ENCODE data around the gene HDAC11. TPM values are rescaled to one million over a fixed set of nuclear protein-coding genes. Genes with fewer than 3 reads are reported as not detected.

Gene HDAC11
- total and polyA plus RNA-seq, 3 experiments from 2014 or later = 2.6 to 7.5 (median 3.2) TPM

DNA sequence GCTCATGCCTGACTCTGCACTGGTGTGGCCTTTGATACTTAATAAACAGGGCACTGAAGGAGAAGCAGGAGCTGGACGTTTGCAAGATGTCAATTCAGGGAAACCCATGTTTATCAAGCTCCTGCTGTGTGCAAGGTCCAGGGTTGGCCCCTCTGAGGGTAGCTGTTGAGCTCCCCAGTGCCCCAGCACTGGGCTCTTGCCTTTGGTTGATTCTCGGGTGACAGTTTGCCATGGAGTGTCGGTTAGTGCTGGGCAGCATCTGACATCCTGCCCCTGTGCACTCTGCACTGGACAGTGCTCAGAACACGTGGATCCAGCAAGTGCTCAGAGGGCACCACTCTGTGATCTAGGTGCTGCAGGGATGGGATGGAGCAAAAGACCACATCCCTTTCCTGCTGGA is 7.3 kb downstream of the HDAC11 start:
- no peaks in the 10 kb centered on the region for H3K36me3 ChIP-seq (ENCODE audit: insufficient read depth, low read length)
- ChIA-PET CTCF (interaction anchor here (0.9 to 1.4 kb wide), 2 partner anchors 9 to 160 kb away, joined by 3 to 6 read pairs; no protein-coding TSS in a partner anchor), POLR2A (no interaction called here)
- DNase-seq = no peak
- H3K27ac Mint-ChIP-seq = peak overlapping the region in 2 of 8 donors; percentile 29 to 47
- H3K27ac ChIP-seq (ENCODE audit: low read depth, low read length) = no peak overlapping the region
- peaks cover 0 to 4% (median 0%) of the 10 kb centered on the region in 5 donors for H3K9me3 Mint-ChIP-seq
- peaks cover 0 to 3% (median 2%) of the 10 kb centered on the region in 3 donors for H3K36me3 Mint-ChIP-seq
- H3K27me3 Mint-ChIP-seq = no peaks in the 10 kb centered on the region
- H3K4me1 ChIP-seq (ENCODE audit: insufficient read depth, low read length) = peaks cover 7% of the 10 kb centered on the region
- no peak overlapping the region for H3K4me3 ChIP-seq (ENCODE audit: low read length)
- peaks cover 6 to 20% (median 13%) of the 10 kb centered on the region in 3 donors for H3K4me1 Mint-ChIP-seq
- no peaks in the 10 kb centered on the region for H3K27me3 ChIP-seq (ENCODE audit: insufficient read depth, low read length, poor library complexity, severe bottlenecking)
- H3K4me3 Mint-ChIP-seq = no peak overlapping the region
- no peaks in the 10 kb centered on the region for H3K9me3 ChIP-seq (ENCODE audit: low read length)

DNA sequence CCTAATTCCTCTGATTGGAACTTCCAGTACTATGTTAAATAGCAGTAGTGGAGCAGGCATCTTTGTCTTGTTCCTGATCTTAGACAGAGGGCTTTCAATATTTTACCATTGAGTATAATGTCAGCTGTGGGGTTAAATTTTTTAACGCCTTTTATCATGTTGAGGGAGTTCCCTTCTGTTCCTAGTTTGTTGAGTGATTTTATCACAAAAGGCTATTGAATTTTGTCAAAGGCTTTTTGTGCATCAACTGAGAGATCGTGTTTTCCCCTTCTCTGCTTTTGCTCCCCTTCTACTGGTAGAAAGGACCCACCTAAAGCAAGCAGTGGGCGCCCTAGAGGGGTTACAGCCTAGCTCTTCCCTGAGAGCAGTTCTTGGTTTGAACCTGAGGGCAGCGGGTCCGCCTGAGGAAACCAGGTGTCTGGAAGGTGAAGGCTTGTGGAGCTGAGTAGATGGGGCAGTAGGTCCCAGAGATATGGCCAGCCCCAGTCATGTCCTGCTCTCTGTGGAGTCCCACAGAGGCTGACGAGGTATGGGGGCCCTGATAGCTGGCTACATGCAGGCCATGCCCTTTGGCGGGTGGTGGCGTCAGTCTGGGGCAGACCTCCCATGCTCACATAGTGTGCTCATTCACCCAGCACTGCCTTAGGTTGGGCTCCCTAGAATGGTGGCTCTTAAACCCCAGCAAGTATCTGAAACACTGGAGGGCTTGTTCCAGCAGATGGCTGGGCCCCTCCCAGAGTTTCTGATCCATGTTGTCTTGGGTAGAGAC is 11.3 kb downstream of the HDAC11 start:
- Mint-ChIP-seq H3K27me3 (peaks cover 0 to 1% of the 10 kb centered on the region in 2 donors), H3K27ac (peak overlapping the region in 1 of 8 donors; percentile 7), H3K4me1 (peaks cover 0 to 9% (median 8%) of the 10 kb centered on the region in 3 donors), H3K4me3 (no peak overlapping the region), H3K9me3 (peaks cover 0 to 4% (median 0%) of the 10 kb centered on the region in 5 donors), H3K36me3 (peaks cover 0 to 5% (median 2%) of the 10 kb centered on the region in 3 donors)
- no peak overlapping the region for H3K4me3 ChIP-seq (ENCODE audit: low read length)
- no peak overlapping the region for H3K27ac ChIP-seq (ENCODE audit: low read depth, low read length)
- H3K36me3 ChIP-seq (ENCODE audit: insufficient read depth, low read length) = no peaks in the 10 kb centered on the region
- POLR2A ChIA-PET = no interaction called here
- DNase-seq = peak in 1 of 5 donors; percentile 17
- CTCF ChIA-PET = interaction anchor here (1.4 to 2.3 kb wide), 2 partner anchors 157 to 160 kb away, joined by 3 to 5 read pairs; no protein-coding TSS in a partner anchor
- H3K27me3 ChIP-seq (ENCODE audit: insufficient read depth, low read length, poor library complexity, severe bottlenecking) = no peaks in the 10 kb centered on the region
- no peaks in the 10 kb centered on the region for H3K4me1 ChIP-seq (ENCODE audit: insufficient read depth, low read length)
- H3K9me3 ChIP-seq (ENCODE audit: low read length) = no peaks in the 10 kb centered on the region

DNA sequence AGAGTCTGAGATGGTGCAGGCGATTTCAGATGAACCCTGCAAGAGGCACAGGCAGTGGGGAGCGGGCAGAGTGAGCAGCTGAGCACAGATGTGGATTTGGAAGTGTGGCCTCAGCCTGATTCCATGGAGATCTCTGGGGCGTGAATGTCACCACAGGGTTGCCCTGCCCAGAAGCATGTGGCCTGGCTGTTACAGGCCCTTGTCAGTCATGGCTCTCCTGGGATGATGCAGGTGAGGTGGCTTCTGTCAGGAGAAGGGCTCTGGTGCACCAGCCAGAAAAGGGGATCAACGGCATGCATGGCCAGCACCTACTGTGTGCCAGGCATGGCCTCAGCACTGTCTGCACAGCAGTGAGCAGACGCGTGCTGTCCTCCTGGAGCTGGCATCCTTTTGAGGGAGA is 11.9 kb downstream of the HDAC11 start:
- DNase-seq = no peak
- no peaks in the 10 kb centered on the region for H3K36me3 ChIP-seq (ENCODE audit: insufficient read depth, low read length)
- ChIA-PET POLR2A (no interaction called here), CTCF (interaction anchor here (1.4 to 2.3 kb wide), 2 partner anchors 157 to 159 kb away, joined by 3 to 5 read pairs; no protein-coding TSS in a partner anchor)
- Mint-ChIP-seq H3K4me1 (peaks cover 0 to 9% (median 8%) of the 10 kb centered on the region in 3 donors), H3K27ac (peak overlapping the region in 1 of 8 donors; percentile 63), H3K4me3 (peak overlapping the region in 1 of 7 donors; percentile 5), H3K36me3 (peaks cover 0 to 5% (median 2%) of the 10 kb centered on the region in 3 donors), H3K9me3 (peaks cover 0 to 4% (median 0%) of the 10 kb centered on the region in 5 donors), H3K27me3 (peaks cover 0 to 1% of the 10 kb centered on the region in 2 donors)
- no peak overlapping the region for H3K4me3 ChIP-seq (ENCODE audit: low read length)
- no peak overlapping the region for H3K27ac ChIP-seq (ENCODE audit: low read depth, low read length)
- no peaks in the 10 kb centered on the region for H3K4me1 ChIP-seq (ENCODE audit: insufficient read depth, low read length)
- no peaks in the 10 kb centered on the region for H3K9me3 ChIP-seq (ENCODE audit: low read length)
- H3K27me3 ChIP-seq (ENCODE audit: insufficient read depth, low read length, poor library complexity, severe bottlenecking) = no peaks in the 10 kb centered on the region

DNA sequence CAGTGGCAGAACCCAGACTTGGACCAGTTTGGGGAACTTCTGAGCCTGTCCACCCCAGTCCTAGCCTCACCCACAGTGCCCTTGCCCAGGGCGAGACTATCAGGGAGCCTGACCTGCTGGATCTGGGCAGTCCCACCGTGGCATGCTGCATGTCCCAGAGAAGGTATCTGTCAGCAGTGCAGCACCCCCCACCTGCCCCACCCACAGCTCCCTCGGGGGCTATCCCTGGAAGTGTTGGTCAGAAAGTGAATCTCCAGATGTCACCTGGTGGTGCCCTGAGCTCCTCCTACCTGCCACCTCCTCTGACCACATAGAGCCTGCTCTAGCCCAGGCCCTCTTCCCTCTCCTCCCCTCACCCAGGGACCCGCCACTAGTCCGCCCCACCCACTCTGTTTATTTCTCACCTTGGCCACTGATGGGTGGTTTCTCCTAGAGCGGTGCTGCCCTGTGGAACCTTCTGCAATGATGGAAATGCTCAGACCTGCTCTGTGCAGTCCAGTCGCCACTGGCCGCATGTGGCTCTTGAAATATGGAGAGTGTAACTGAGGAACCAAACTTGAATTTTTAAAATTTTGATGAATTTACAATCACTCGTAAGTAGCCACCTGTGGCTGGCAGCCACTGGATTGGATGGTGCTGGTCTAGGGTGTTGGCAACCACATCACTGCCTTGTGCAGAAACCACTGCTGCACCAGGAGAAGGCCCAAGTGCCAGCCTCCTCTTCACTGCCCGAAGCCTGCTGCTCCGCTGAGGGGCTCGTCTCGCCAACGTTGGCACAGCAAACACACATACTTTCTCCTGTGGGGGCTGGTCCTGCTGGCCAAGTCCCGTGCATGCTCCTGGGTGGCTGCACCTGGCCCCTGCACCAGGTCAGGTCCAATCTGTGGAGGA is 13.1 kb downstream of the HDAC11 start:
- POLR2A ChIA-PET = no interaction called here
- Mint-ChIP-seq H3K27ac (peak overlapping the region in 2 of 8 donors; percentile 39 to 85), H3K4me3 (peak overlapping the region in 3 of 7 donors; percentile 11 to 61 (median 22)), H3K27me3 (peaks cover 0 to 1% of the 10 kb centered on the region in 2 donors), H3K36me3 (peaks cover 0 to 5% (median 2%) of the 10 kb centered on the region in 3 donors), H3K9me3 (peaks cover 0 to 4% (median 0%) of the 10 kb centered on the region in 5 donors), H3K4me1 (peaks cover 0 to 8% (median 6%) of the 10 kb centered on the region in 3 donors)
- H3K4me1 ChIP-seq (ENCODE audit: insufficient read depth, low read length) = no peaks in the 10 kb centered on the region
- no peaks in the 10 kb centered on the region for H3K9me3 ChIP-seq (ENCODE audit: low read length)
- no peaks in the 10 kb centered on the region for H3K36me3 ChIP-seq (ENCODE audit: insufficient read depth, low read length)
- CTCF ChIA-PET = no interaction called here
- no peak overlapping the region for H3K4me3 ChIP-seq (ENCODE audit: low read length)
- DNase-seq = peak in 1 of 5 donors; percentile 38
- H3K27ac ChIP-seq (ENCODE audit: low read depth, low read length) = no peak overlapping the region
- H3K27me3 ChIP-seq (ENCODE audit: insufficient read depth, low read length, poor library complexity, severe bottlenecking) = no peaks in the 10 kb centered on the region

DNA sequence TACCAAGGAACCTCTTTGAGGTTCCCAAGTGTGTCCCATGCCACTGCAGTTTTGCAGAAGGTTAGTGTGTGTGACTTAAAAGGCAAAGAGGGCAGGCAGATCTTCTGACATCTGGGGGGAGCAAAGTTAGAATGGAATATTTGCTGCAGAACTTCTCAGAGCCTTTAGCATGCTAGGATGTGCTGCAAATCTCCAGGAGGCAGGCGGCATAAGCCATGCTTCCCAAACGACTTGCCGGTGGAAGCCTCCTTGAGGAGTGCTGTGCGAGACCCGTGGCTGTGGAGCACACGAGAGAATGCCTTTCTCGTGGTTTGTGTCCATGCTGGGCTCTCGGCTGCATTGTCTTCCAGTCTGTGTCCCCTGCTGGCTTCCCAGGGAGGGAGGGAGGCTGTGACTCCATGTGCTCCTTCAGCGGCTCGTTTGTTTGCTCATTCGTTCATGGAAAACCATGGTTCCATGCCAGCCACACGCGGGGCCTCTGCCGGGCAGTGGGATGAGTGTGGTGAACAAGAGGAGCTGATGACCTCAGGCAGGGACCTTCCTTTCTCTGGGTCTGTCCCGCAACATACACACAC is 13.8 kb downstream of the HDAC11 start:
- Histone ChIP-seq H3K36me3 (ENCODE audit: insufficient read depth, low read length) (no peaks in the 10 kb centered on the region), H3K9me3 (ENCODE audit: low read length) (no peaks in the 10 kb centered on the region), H3K27ac (ENCODE audit: low read depth, low read length) (no peak overlapping the region), H3K4me1 (ENCODE audit: insufficient read depth, low read length) (no peaks in the 10 kb centered on the region), H3K4me3 (ENCODE audit: low read length) (no peak overlapping the region), H3K27me3 (ENCODE audit: insufficient read depth, low read length, poor library complexity, severe bottlenecking) (no peaks in the 10 kb centered on the region)
- peaks cover 0 to 5% (median 2%) of the 10 kb centered on the region in 3 donors for H3K36me3 Mint-ChIP-seq
- CTCF ChIA-PET = interaction anchor here (3.2 kb wide), 1 partner anchor 156 kb away, joined by 74 read pairs; no protein-coding TSS in a partner anchor
- peaks cover 0 to 4% (median 0%) of the 10 kb centered on the region in 5 donors for H3K9me3 Mint-ChIP-seq
- peaks cover 0 to 1% of the 10 kb centered on the region in 2 donors for H3K27me3 Mint-ChIP-seq
- peak overlapping the region in 1 of 8 donors; percentile 29 for H3K27ac Mint-ChIP-seq
- H3K4me3 Mint-ChIP-seq = peak overlapping the region in 3 of 7 donors; percentile 11 to 61 (median 22)
- DNase-seq = peak in 1 of 5 donors; percentile 29
- POLR2A ChIA-PET = no interaction called here
- peaks cover 0 to 8% (median 6%) of the 10 kb centered on the region in 3 donors for H3K4me1 Mint-ChIP-seq

DNA sequence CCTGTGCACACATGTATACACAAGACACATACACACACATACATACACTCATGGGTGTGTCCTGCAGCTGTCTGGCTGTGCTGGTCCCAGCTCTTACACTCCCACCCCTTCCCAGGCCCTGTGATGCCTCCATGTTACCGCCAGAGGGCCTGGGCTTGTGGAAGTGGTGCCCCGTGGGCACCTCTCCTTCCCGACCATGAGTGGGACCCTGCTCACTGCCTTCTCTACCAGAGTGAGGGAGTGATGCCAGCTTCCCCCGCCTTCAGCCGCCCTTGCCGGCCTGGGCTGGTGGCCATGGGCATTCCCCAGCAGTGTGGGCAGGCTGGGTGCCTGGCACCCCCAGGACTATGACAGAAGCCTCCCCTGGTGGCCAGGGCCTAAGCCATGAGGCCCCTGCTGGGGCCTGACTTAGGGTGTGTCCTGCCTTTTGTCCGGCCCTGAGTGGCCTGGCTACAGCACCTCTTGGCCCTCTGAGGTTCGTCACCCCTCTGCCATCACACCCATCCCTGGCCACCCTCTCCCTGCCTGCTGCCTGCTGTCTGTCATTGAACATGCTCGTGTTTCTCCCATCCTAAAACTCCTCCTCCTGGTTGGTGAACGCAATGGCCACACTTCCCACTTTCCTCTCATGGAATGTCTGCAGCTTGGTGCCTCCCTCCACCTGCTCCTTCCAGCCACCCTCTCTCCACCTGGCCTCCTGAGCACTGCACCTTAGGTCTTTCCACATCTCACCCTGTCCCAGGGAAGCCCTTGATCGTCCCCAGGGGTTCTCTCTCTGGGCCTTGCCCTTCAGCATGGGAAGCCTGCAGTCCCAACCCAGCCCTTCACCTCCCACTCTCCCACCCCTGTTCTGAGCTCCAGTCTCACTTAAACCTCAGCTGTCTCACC is 14.6 kb downstream of the HDAC11 start:
- Histone ChIP-seq H3K9me3 (ENCODE audit: low read length) (no peaks in the 10 kb centered on the region), H3K4me1 (ENCODE audit: insufficient read depth, low read length) (no peaks in the 10 kb centered on the region), H3K27ac (ENCODE audit: low read depth, low read length) (no peak overlapping the region), H3K36me3 (ENCODE audit: insufficient read depth, low read length) (no peaks in the 10 kb centered on the region), H3K27me3 (ENCODE audit: insufficient read depth, low read length, poor library complexity, severe bottlenecking) (no peaks in the 10 kb centered on the region), H3K4me3 (ENCODE audit: low read length) (no peak overlapping the region)
- peak overlapping the region in 1 of 8 donors; percentile 71 for H3K27ac Mint-ChIP-seq
- peaks cover 0 to 6% (median 2%) of the 10 kb centered on the region in 3 donors for H3K36me3 Mint-ChIP-seq
- DNase-seq = peak in 1 of 5 donors; percentile 47
- H3K4me1 Mint-ChIP-seq = peaks cover 0 to 8% (median 6%) of the 10 kb centered on the region in 3 donors
- no peaks in the 10 kb centered on the region for H3K9me3 Mint-ChIP-seq
- H3K4me3 Mint-ChIP-seq = no peak overlapping the region
- CTCF ChIA-PET = interaction anchor here (1.4 to 3.2 kb wide), 5 partner anchors 12 to 391 kb away, joined by 3 to 74 read pairs (median 7); no protein-coding TSS in a partner anchor
- H3K27me3 Mint-ChIP-seq = peaks cover 0 to 1% of the 10 kb centered on the region in 2 donors
- POLR2A ChIA-PET = no interaction called here
